CD14-positive monocyte (primary cell): Measurements from ENCODE around the gene CBX5. TPM values are rescaled to one million over a fixed set of nuclear protein-coding genes. Genes with fewer than 3 reads are reported as not detected.

ENCODE experiments used
- DNase-seq, 3 donors: peaks; one replicate each; pipeline ENCODE4 v3.0.0-alpha.2; 2011 to 2022
- H2AFZ ChIP-seq: 2 replicates; pipeline ENCODE4 v1.6.0; 2012; ENCODE audit warnings: mild to moderate bottlenecking, low read depth, low read length, inconsistent platforms; ENCODE audit not compliant: insufficient read depth, poor library complexity, severe bottlenecking
- H3K27ac ChIP-seq, 2 donors: 1 replicate in 1 of 2; 2 replicates in 1 of 2; pipeline ENCODE4 v1.5.1; 2012 to 2013; ENCODE audit warnings: low read length in 2 of 2, control low read depth in 1 of 2, inconsistent platforms in 1 of 2, low read depth in 1 of 2, mild to moderate bottlenecking in 1 of 2
- H3K27me3 ChIP-seq, 2 donors: one replicate each; pipeline versions ENCODE4 v1.6.0 to v1.6.1; 2011 to 2013; ENCODE audit warnings: low read length in 2 of 2; ENCODE audit not compliant: control insufficient read depth in 2 of 2, insufficient read depth in 2 of 2
- H3K36me3 ChIP-seq, 2 donors: replicated peaks in 1 of 2; 1 replicate in 1 of 2; 2 replicates in 1 of 2; pipeline versions ENCODE4 v1.5.1 to v1.6.1; 2012 to 2013; ENCODE audit warnings: low read length in 2 of 2, control low read depth in 1 of 2, inconsistent platforms in 1 of 2, mild to moderate bottlenecking in 1 of 2; ENCODE audit not compliant: insufficient read depth in 2 of 2, control insufficient read depth in 1 of 2
- H3K4me1 ChIP-seq, 2 donors: 1 replicate in 1 of 2; 2 replicates in 1 of 2; pipeline versions ENCODE4 v1.5.1 to v1.6.1; 2012 to 2013; ENCODE audit warnings: low read length in 2 of 2, control low read depth in 1 of 2, inconsistent platforms in 1 of 2, mild to moderate bottlenecking in 1 of 2, moderate library complexity in 1 of 2; ENCODE audit not compliant: insufficient read depth in 2 of 2, control insufficient read depth in 1 of 2
- H3K4me2 ChIP-seq: replicated peaks from 2 replicates; pipeline ENCODE3; 2012; ENCODE audit warnings: low read length, moderate library complexity, mild to moderate bottlenecking; ENCODE audit not compliant: poor library complexity, severe bottlenecking; ENCODE audit errors: extremely low read depth
- H3K4me3 ChIP-seq, 3 experiments: fragments of 200-600 bp in 1 of 3; sonication (generic) in 1 of 3; replicated peaks in 1 of 3; 1 replicate in 2 of 3; 2 replicates in 1 of 3; pipeline ENCODE4 v1.5.1; 2011 to 2013; ENCODE audit warnings: low read length in 3 of 3, mild to moderate bottlenecking in 3 of 3, control low read depth in 2 of 3, low read depth in 2 of 3, inconsistent platforms in 1 of 3, moderate library complexity in 1 of 3
- H3K79me2 ChIP-seq: 2 replicates; pipeline ENCODE4 v1.6.0; 2012; ENCODE audit warnings: mild to moderate bottlenecking, control low read depth, inconsistent platforms, low read length, moderate library complexity; ENCODE audit not compliant: insufficient read depth
- H3K9ac ChIP-seq: 2 replicates; pipeline ENCODE4 v1.6.0; 2017; ENCODE audit warnings: low read length, mild to moderate bottlenecking; ENCODE audit not compliant: insufficient read depth, poor library complexity, severe bottlenecking
- H3K9me3 ChIP-seq, 2 donors: replicated peaks in 1 of 2; 1 replicate in 1 of 2; 2 replicates in 1 of 2; pipeline versions ENCODE4 v1.5.1 to v1.6.1; 2012 to 2013; ENCODE audit warnings: low read length in 2 of 2, control low read depth in 1 of 2; ENCODE audit not compliant: control insufficient read depth in 1 of 2, insufficient read depth in 1 of 2
- H4K20me1 ChIP-seq: 2 replicates; pipeline ENCODE4 v1.6.0; 2012; ENCODE audit warnings: mild to moderate bottlenecking, low read length, control low read depth, moderate library complexity; ENCODE audit not compliant: insufficient read depth
- H3K27ac Mint-ChIP-seq, 7 donors: one replicate each; pipeline ENCODE4 v1.8.0; 2020; ENCODE audit warnings: mild to moderate bottlenecking in 7 of 7, mixed read lengths in 7 of 7, moderate library complexity in 6 of 7, inconsistent platforms in 2 of 7
- H3K27me3 Mint-ChIP-seq, 3 donors: one replicate each; pipeline ENCODE4 v1.8.0; 2021 to 2022; ENCODE audit warnings: low read depth in 3 of 3, mild to moderate bottlenecking in 3 of 3, mixed read lengths in 3 of 3, moderate library complexity in 3 of 3, inconsistent platforms in 1 of 3
- H3K36me3 Mint-ChIP-seq, 2 donors: one replicate each; pipeline ENCODE4 v1.8.0; 2020; ENCODE audit warnings: mixed read lengths in 2 of 2, inconsistent platforms in 1 of 2, mild to moderate bottlenecking in 1 of 2
- H3K4me1 Mint-ChIP-seq: one replicate; pipeline ENCODE4 v1.8.0; 2020; ENCODE audit warnings: mild to moderate bottlenecking, mixed read lengths
- H3K4me3 Mint-ChIP-seq, 2 donors: one replicate each; pipeline ENCODE4 v1.8.0; 2020; ENCODE audit warnings: mild to moderate bottlenecking in 2 of 2, mixed read lengths in 2 of 2, moderate library complexity in 1 of 2
- H3K9me3 Mint-ChIP-seq, 7 donors: one replicate each; pipeline ENCODE4 v1.8.0; 2020 to 2022; ENCODE audit warnings: mixed read lengths in 7 of 7, mild to moderate bottlenecking in 6 of 7, moderate library complexity in 6 of 7, inconsistent platforms in 2 of 7
- CTCF ChIP-seq: fragments of 200-600 bp; IDR thresholded peaks from one replicate; pipeline ENCODE4 v1.8.0; 2022; ENCODE audit warnings: antibody characterized with exemption, mild to moderate bottlenecking
- WGBS: methylation state at CpG from one replicate; pipeline ENCODE4 v1.1.5; 2013; ENCODE audit warnings: missing lambda C conversion rate; ENCODE audit not compliant: insufficient coverage; 5-methylcytosine and 5-hydroxymethylcytosine counted together
- intact Hi-C, 2 donors: fragments of 100-400 bp; cut with micrococcal nuclease; formaldehyde crosslinking; loops; one replicate each; pipeline versions ENCODE4 v1.15.0 to v1.15.1; 2023
- polyA plus RNA-seq, 3 donors: library from polyadenylated mRNA; depleted of rRNA in 1 of 3; unstranded in 2 of 3; stranded (reverse) in 1 of 3; fragments of 300-500 nt in 2 of 3; fragments of >200 nt in 1 of 3; fragmentation: Illumina TruSeq in 2 of 3; gene quantifications; 1 replicate in 2 of 3; 2 replicates in 1 of 3; pipeline ENCODE4 v1.2.3, GENCODE V29; 2012 to 2021

CBX5 gene
- polyA plus RNA-seq, 3 donors, result 2.9 to 5.4 (median 4.8) TPM

GRCh38 chr12:54277823-54278276, 2.1 kb downstream of the CBX5 start:
- Mint-ChIP-seq H3K36me3 (peaks cover 21 to 32% of the 10 kb centered on the region in 2 donors), H3K27ac (peak overlapping the region in 4 of 7 donors; percentile 33 to 85 (median 67)), H3K27me3 (peaks cover 0 to 1% (median 0%) of the 10 kb centered on the region in 3 donors), H3K4me3 (peak overlapping the region in 1 of 2 donors; percentile 34), H3K9me3 (no peaks in the 10 kb centered on the region), H3K4me1 (peaks cover 26% of the 10 kb centered on the region)
- Histone ChIP-seq H3K36me3 (peaks cover 19 to 27% of the 10 kb centered on the region in 2 donors), H3K4me2 (peak overlapping the region; percentile 93), H3K9ac (no peak overlapping the region), H3K27ac (peak overlapping the region; percentile 12 to 89), H2AFZ (no peak overlapping the region), H3K9me3 (no peaks in the 10 kb centered on the region), H3K4me3 (peak overlapping the region in 1 of 3 experiments; percentile 95), H3K4me1 (peaks cover 42 to 50% of the 10 kb centered on the region in 2 donors), H4K20me1 (peaks cover 23% of the 10 kb centered on the region), H3K27me3 (no peaks in the 10 kb centered on the region), H3K79me2 (peaks cover 90% of the 10 kb centered on the region)
- TF ChIP-seq CTCF, result no peak
- no CpG with 5 or more reads among the region's 5 CpGs for WGBS
- intact Hi-C loops, result loop anchor here in 1 of 2 donors (10.0 kb wide), 1 partner anchor 47 kb away; the partner anchor contains the start of gene COPZ1
- peak in 2 of 3 donors; percentile 34 to 45 for DNase-seq

GRCh38 chr12:54276368-54276767, 3.6 kb downstream of the CBX5 start:
- Mint-ChIP-seq H3K27me3 (peaks cover 0 to 1% (median 0%) of the 10 kb centered on the region in 3 donors), H3K9me3 (no peaks in the 10 kb centered on the region), H3K4me3 (no peak overlapping the region), H3K36me3 (peaks cover 11 to 20% of the 10 kb centered on the region in 2 donors), H3K27ac (peak overlapping the region in 3 of 7 donors; percentile 18 to 51 (median 27)), H3K4me1 (peaks cover 11% of the 10 kb centered on the region)
- Histone ChIP-seq H4K20me1 (peaks cover 8% of the 10 kb centered on the region), H3K27ac (no peak overlapping the region), H3K79me2 (peaks cover 90% of the 10 kb centered on the region), H3K4me2 (no peak overlapping the region), H3K4me1 (peaks cover 27 to 35% of the 10 kb centered on the region in 2 donors), H3K27me3 (no peaks in the 10 kb centered on the region), H2AFZ (no peak overlapping the region), H3K36me3 (peaks cover 6 to 23% of the 10 kb centered on the region in 2 donors), H3K9ac (no peak overlapping the region), H3K4me3 (no peak overlapping the region), H3K9me3 (no peaks in the 10 kb centered on the region)
- TF ChIP-seq CTCF, result no peak
- DNase-seq, result no peak
- intact Hi-C loops, result loop anchor here in 1 of 2 donors (10.0 kb wide), 1 partner anchor 48 kb away; the partner anchor contains the start of gene COPZ1
- WGBS, result 77% methylated on average over 2 of the region's 3 CpGs
